CD4-positive, alpha-beta T cell (primary cell): ENCODE results near the gene STAMBPL1. TPM values are rescaled to one million over a fixed set of nuclear protein-coding genes. Genes with fewer than 3 reads are reported as not detected.

Source experiments
- ATAC-seq: fragments of 200-7000 bp; cut with Tn5 transposase; one replicate; pipeline ENCODE4 v1.10.0; 2022; ENCODE audit warnings: mild to moderate bottlenecking; ENCODE audit not compliant: poor library complexity
- CTCF ChIA-PET: fragments of 350-600 bp; sonication (Branson Sonifier 250); formaldehyde crosslinking; loops from one replicate; lab custom pipeline; 2021; ENCODE audit warnings: antibody characterized with exemption, inconsistent platforms; lab: Charles Lee
- POLR2A ChIA-PET: fragments of 350-600 bp; sonication (Branson Sonifier 250); formaldehyde crosslinking; loops from one replicate; lab custom pipeline; 2021; ENCODE audit warnings: antibody characterized with exemption, inconsistent platforms; lab: Charles Lee
- DNase-seq, 14 experiments: peaks; one replicate each; pipeline ENCODE4 v3.0.0-alpha.2; 2013 to 2020; ENCODE audit warnings: mixed read lengths in 2 of 14
- H3K27ac ChIP-seq, 2 donors: one replicate each; pipeline versions ENCODE4 v1.5.1 to v1.7.0; 2013; ENCODE audit warnings: low read length in 2 of 2, low read depth in 1 of 2, mild to moderate bottlenecking in 1 of 2
- H3K27me3 ChIP-seq, 2 experiments: 1 replicate in 1 of 2; 2 replicates in 1 of 2; pipeline versions ENCODE4 v1.6.1 to v1.7.0; 2013; ENCODE audit warnings: low read length in 2 of 2, control low read depth in 1 of 2, mild to moderate bottlenecking in 1 of 2, moderate library complexity in 1 of 2; ENCODE audit not compliant: insufficient read depth in 2 of 2, control insufficient read depth in 1 of 2
- H3K36me3 ChIP-seq: one replicate; pipeline ENCODE4 v1.6.1; 2013; ENCODE audit warnings: low read length, control low read depth; ENCODE audit not compliant: insufficient read depth
- H3K4me1 ChIP-seq: one replicate; pipeline ENCODE4 v1.6.1; 2013; ENCODE audit warnings: low read length, control low read depth; ENCODE audit not compliant: insufficient read depth
- H3K4me3 ChIP-seq: one replicate; pipeline ENCODE4 v1.5.1; 2013; ENCODE audit warnings: mild to moderate bottlenecking, low read length, moderate library complexity
- H3K9me3 ChIP-seq, 2 experiments: 1 replicate in 1 of 2; 2 replicates in 1 of 2; pipeline versions ENCODE4 v1.6.1 to v1.7.0; 2013; ENCODE audit warnings: low read length in 2 of 2, mild to moderate bottlenecking in 2 of 2, control low read depth in 1 of 2, moderate library complexity in 1 of 2; ENCODE audit not compliant: control insufficient read depth in 1 of 2, insufficient read depth in 1 of 2
- H3K27ac Mint-ChIP-seq: one replicate; pipeline ENCODE4 v1.8.0; 2020; ENCODE audit warnings: mixed read lengths
- H3K27me3 Mint-ChIP-seq: one replicate; pipeline ENCODE4 v1.8.0; 2021; ENCODE audit warnings: mixed read lengths
- H3K36me3 Mint-ChIP-seq: one replicate; pipeline ENCODE4 v1.8.0; 2021; ENCODE audit warnings: low read depth, mixed read lengths
- H3K4me1 Mint-ChIP-seq: one replicate; pipeline ENCODE4 v1.8.0; 2021; ENCODE audit warnings: low read depth, mixed read lengths
- H3K4me3 Mint-ChIP-seq: one replicate; pipeline ENCODE4 v1.8.0; 2020; ENCODE audit warnings: mild to moderate bottlenecking, mixed read lengths
- H3K9me3 Mint-ChIP-seq: one replicate; pipeline ENCODE4 v1.8.0; 2020; ENCODE audit warnings: mixed read lengths
- CTCF ChIP-seq: fragments of 200-600 bp; IDR thresholded peaks from one replicate; pipeline ENCODE4 v1.8.0; 2022; ENCODE audit warnings: antibody characterized with exemption, mild to moderate bottlenecking
- intact Hi-C, 2 experiments: fragments of 100-400 bp; cut with DNase I in 1 of 2; cut with micrococcal nuclease in 1 of 2; formaldehyde crosslinking; loops; one replicate each; pipeline versions ENCODE4 v1.15.1 to v1.9.0; 2023 to 2025; cut with DNase I, micrococcal nuclease
- total RNA-seq, 174 experiments: library from RNA in 2 of 174; stranded (reverse) in 2 of 174; gene quantifications; one replicate each; pipeline ENCODE4 v1.2.3 and lab custom pipeline; 2021 to 2026

The STAMBPL1 gene
- total RNA-seq, 2 experiments from 2014 or later = 23.7 to 26.7 TPM

GRCh38 chr10:88838766-88839350 lies 41.2 kb upstream of the STAMBPL1 start:
- Mint-ChIP-seq H3K4me1 (peaks cover 2% of the 10 kb centered on the region), H3K4me3 (no peak overlapping the region), H3K27ac (no peak overlapping the region), H3K36me3 (no peaks in the 10 kb centered on the region), H3K27me3 (no peaks in the 10 kb centered on the region), H3K9me3 (no peaks in the 10 kb centered on the region)
- Histone ChIP-seq H3K36me3 (no peaks in the 10 kb centered on the region), H3K27me3 (no peaks in the 10 kb centered on the region), H3K9me3 (no peaks in the 10 kb centered on the region), H3K4me3 (no peak overlapping the region), H3K4me1 (peaks cover 5% of the 10 kb centered on the region), H3K27ac (no peak overlapping the region)
- no peak for TF ChIP-seq CTCF
- ChIA-PET POLR2A (no interaction called here), CTCF (no interaction called here)
- no peak for ATAC-seq
- DNase-seq = peak in 1 of 14 experiments; percentile 25
- intact Hi-C loops = loop anchor here in 1 of 2 experiments (5.0 kb wide), 1 partner anchor 38 kb away; no protein-coding TSS in a partner anchor

GRCh38 chr10:88840104-88840503 lies 39.9 kb upstream of the STAMBPL1 start:
- DNase-seq = no peak
- no peak for ATAC-seq
- TF ChIP-seq CTCF = no peak
- peaks cover 5% of the 10 kb centered on the region for H3K4me1 ChIP-seq
- POLR2A ChIA-PET = interaction anchor here (0.6 kb wide), 1 partner anchor 231 kb away, joined by 3 read pairs; no protein-coding TSS in a partner anchor
- H3K27ac ChIP-seq = no peak overlapping the region
- no peaks in the 10 kb centered on the region for H3K27me3 ChIP-seq
- H3K9me3 ChIP-seq = no peaks in the 10 kb centered on the region
- Mint-ChIP-seq H3K4me3 (no peak overlapping the region), H3K27ac (no peak overlapping the region), H3K27me3 (no peaks in the 10 kb centered on the region), H3K9me3 (no peaks in the 10 kb centered on the region), H3K36me3 (no peaks in the 10 kb centered on the region), H3K4me1 (no peaks in the 10 kb centered on the region)
- no peaks in the 10 kb centered on the region for H3K36me3 ChIP-seq
- no peak overlapping the region for H3K4me3 ChIP-seq
- intact Hi-C loops = no loop called here
- CTCF ChIA-PET = interaction anchor here (1.2 kb wide), 1 partner anchor 94 kb away, joined by 5 read pairs; no protein-coding TSS in a partner anchor

- no peaks in the 10 kb centered on the region for H3K27me3 Mint-ChIP-seq
- no peak overlapping the region for H3K4me3 Mint-ChIP-seq
- no peaks in the 10 kb centered on the region for H3K36me3 Mint-ChIP-seq
- intact Hi-C loops = no loop called here
- ATAC-seq (no peak), DNase-seq (no peak)
- no peak overlapping the region for H3K4me3 ChIP-seq
- peaks cover under 1% of the 10 kb centered on the region for H3K4me1 ChIP-seq
- ChIA-PET POLR2A (no interaction called here), CTCF (interaction anchor here (1.2 kb wide), 1 partner anchor 94 kb away, joined by 5 read pairs; no protein-coding TSS in a partner anchor)
- no peaks in the 10 kb centered on the region for H3K9me3 ChIP-seq
- H3K27me3 ChIP-seq = no peaks in the 10 kb centered on the region
- H3K27ac ChIP-seq = no peak overlapping the region
- no peaks in the 10 kb centered on the region for H3K4me1 Mint-ChIP-seq
- TF ChIP-seq CTCF = no peak
- no peaks in the 10 kb centered on the region for H3K36me3 ChIP-seq
- H3K27ac Mint-ChIP-seq = no peak overlapping the region
- no peaks in the 10 kb centered on the region for H3K9me3 Mint-ChIP-seq
Measured at GRCh38 chr10:88840881-88841280, 39.2 kb upstream of the STAMBPL1 start.
